ENCODE data around the gene KIN.

DNA sequence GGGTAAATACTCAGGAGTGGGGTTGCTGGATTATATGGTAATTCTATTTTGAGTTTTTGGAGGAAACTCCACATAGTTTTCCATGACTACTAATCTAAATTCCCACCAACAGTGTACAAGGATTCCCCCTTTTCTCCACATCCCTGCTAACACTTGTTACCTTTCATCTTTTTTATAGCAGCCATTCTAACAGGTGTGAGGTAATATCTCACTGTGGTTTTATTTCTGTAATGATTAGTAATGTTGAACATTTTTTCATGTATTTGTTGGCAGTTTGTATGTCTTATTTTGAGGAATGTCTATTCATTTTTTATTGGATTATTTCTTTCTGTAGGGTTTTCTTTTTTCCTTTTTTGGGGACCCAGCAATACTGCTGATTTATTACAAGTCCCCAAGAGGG, 45.4 kb upstream of the KIN start:
- TF ChIP-seq, protein P1, sequence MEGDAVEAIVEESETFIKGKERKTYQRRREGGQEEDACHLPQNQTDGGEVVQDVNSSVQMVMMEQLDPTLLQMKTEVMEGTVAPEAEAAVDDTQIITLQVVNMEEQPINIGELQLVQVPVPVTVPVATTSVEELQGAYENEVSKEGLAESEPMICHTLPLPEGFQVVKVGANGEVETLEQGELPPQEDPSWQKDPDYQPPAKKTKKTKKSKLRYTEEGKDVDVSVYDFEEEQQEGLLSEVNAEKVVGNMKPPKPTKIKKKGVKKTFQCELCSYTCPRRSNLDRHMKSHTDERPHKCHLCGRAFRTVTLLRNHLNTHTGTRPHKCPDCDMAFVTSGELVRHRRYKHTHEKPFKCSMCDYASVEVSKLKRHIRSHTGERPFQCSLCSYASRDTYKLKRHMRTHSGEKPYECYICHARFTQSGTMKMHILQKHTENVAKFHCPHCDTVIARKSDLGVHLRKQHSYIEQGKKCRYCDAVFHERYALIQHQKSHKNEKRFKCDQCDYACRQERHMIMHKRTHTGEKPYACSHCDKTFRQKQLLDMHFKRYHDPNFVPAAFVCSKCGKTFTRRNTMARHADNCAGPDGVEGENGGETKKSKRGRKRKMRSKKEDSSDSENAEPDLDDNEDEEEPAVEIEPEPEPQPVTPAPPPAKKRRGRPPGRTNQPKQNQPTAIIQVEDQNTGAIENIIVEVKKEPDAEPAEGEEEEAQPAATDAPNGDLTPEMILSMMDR (IDR thresholded peaks at IDR 0.05), result no peak
- no peak for TF ChIP-seq POLR2A (IDR thresholded peaks at IDR 0.05)

Measured in esophagus squamous epithelium (tissue), 4 donors.